Measurements from ENCODE around the gene SLC12A5.

Gene SLC12A5

DNA sequence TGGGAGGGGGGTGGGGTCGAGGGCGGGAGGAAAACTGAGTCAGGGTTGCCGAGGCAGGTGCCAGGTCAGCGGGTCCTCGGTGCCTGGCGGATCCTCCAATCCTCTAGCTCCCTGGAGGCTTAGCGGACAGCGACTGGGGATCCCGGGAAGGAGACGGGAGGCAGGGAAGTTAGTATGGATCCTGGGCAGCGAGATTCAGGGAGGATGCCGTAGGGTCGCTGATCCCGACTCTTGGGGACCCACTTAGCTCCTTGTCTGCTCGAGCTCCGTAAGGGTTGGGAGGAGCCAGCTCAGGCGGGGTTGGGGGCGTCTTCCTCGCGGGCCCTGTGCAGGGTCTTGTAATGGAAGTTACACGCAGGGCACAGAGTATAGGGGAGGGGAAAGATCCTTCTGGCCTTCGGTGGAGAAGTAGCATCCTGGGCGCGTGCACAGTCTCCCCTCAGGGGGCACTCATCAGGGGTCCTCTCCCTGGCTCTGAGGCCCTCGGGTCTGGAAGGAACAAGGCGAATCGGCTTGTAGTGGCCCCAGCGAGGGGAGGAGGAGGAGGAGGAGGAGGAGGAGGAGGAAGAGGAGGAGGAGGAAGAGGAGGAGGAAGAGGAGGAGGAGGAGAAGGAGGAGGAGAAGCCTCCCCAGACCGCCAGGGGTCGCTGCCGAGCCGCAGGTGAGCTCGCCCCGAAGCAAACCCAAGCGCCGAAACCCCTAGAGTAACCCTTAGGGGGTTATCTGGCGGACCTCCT, 6.4 kb upstream of the SLC12A5 start:
- FAIRE-seq, result peak; percentile 9
- DNase-seq (ENCODE audit: extremely low spot score, insufficient read length, low read depth), result peak; percentile 68

DNA sequence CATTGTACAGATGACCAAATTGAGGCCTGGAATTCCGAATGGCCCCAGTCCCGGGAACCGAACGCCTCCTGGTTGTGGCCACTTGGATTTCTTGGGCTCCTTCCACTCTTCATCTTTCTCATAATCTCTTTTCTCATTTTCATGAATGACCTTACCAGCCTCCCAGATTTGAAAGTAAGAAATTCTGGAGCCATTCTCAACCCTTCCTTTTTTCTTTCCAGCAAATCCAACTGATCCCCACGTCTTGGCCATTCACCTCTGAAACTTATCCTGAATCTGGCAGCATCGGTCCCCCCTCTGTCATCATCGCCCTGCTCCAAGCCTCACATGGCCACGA, 5.9 kb upstream of the SLC12A5 start:
- FAIRE-seq (no peak), DNase-seq (ENCODE audit: extremely low spot score, insufficient read length, low read depth) (no peak)

DNA sequence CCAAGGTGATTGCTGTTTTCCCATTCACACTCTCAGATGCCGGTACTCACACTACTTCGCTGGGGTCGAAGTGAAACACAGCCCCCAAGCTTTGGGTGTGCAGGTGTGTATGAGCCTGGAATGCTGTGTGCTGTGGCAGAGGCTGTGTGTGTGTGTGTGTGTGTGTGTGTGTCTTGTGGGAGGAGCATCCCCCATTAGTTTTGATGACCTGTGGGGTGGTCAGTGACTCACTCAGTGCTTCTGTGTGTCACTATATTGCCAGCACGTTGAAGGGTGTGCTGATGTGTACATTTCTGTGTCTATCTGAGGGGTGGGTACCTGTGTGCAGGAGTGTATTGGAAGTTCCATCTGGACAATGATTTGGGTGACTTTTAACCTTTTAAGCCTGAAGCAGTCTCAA, 5.0 kb upstream of the SLC12A5 start:
- FAIRE-seq, result no peak
- DNase-seq (ENCODE audit: extremely low spot score, insufficient read length, low read depth), result no peak

DNA sequence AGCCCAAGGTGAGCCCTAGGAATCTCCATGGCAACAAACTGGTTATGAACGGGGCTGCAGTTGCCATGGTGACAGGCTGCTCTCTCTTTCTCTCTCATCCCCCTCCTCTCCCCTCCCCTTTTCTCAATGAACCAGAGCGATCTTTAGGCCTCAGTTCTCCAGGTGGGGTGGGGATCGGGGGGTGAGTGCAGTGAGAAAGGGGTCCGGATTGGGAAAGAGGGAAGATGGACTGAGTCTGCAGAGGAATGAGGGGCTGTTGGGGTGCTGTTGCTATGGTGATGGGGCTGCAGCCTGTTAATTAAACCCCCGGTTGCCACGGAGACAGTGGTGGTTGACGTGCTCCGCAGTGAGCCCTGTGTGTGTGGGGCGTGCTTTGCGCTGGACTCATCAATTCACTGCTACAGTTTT, 3.6 kb upstream of the SLC12A5 start:
- no peak for FAIRE-seq

DNA sequence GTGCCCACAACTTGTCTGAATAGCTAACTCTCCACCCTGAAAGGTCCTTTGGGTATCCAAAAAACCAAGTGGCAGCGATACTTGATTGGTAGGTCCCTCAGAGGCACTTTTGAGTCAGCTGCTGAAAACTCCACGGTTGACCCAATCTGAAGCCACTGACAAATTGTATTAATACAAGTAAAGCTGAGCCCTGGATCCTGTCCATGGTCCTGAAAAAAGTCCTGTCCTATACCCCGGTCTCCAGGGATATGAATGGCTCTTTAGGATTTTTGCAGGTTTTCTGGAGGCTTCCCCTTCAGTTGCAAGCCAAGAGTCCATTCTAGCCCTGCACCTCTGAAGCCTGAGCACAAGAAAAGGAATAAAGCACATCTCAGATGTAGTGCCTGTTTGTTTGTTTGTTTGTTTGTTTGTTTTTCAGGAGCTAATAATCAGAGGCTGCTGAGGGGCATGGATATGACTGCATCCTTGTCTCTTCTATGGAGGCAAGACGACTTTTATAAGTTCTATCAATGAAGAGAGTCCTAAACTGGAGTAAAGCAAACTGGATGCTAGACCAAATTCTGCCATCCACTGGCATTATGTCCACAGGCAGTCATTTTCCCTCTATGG, 1.7 kb upstream of the SLC12A5 start:
- DNase-seq (ENCODE audit: extremely low spot score, insufficient read length, low read depth) (no peak), FAIRE-seq (no peak)

More for the DNA sequence above, 3.6 kb upstream of the SLC12A5 start:
- no peak for DNase-seq (ENCODE audit: extremely low spot score, insufficient read length, low read depth)

DNA sequence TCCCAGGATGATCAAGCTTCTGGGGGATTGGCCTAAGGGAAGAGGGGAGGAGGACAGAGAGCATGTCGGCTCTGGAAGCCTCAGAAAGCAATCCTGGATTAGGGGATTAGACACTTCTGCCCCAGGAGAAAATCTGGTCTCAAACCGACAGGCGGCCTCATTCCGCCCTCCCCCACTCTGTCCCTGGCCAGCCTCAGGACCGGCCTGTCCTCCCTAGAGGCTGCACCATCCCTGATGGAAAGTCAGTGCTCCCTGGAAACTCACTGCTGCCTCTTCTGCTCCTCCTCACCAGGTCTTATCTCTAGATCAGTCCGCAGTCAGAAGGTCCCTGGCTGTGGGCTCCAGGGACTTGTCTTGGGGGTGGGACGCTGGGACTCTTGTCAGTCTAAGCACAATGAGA, 905 bp upstream of the SLC12A5 start:
- DNase-seq (ENCODE audit: extremely low spot score, insufficient read length, low read depth) (no peak), FAIRE-seq (no peak)

DNA sequence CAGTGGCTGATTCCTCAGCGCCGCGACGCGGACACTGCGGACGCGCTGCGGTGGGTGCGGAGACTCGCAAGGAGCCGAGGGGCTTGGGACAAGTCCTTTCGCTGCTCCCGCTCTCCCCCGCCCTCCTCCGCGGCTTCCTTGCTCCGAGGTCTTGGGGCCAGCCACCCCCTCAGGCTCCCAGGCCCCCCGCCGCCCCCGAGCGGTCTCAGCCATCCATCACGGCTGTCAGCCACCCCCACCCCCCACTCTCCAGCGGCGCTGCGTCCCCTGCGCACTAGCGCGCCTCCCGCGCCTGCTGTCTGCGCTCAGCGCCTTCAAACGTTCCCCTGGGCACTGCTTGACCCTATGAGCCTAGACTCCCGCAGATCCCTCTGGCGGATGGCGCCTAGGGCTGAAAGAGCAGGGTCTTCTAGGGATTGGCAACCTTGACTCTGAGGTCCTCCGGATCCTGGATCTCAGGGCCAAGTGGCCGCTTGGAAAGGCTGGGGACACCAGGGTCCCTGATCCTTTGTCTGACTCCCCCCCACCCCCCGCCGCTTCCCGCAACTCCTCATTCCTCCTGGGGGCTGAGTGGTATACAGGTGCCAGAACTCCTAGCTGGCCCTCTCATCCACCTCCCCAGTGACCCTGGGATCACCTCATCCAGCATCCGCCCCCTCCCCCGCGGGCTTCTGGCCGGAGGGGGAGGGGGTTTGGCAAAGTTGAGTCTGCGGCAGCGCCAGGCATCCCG, 1.4 kb downstream of the SLC12A5 start:
- no peak for FAIRE-seq
- DNase-seq (ENCODE audit: extremely low spot score, insufficient read length, low read depth), result no peak

DNA sequence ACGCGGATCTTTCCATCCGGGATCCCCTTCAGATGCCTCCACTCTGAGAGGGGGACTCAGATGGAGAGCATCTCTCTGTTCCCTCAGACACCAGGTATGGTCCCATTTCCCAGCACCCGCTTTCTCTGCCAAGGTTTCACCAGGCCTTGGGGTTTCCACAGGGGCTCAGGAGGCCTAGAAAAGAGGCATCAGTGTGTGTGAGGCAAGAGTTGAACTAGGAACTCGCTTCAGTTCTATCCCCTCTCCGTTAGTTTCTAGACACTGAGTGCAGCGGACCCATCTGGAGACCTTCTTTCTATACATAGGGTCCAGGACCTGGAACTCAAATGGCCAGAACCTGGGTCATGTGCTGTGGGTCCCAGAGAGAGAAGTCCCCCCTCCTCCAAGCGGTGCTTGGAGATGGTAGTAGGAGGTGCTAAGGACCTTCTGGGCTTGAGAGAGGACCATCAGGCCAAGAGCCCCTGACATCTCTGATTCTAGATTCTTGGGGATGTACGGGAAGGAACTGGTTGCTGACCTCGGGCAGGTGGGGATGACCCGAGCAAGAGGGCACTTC, 2.1 kb downstream of the SLC12A5 start:
- FAIRE-seq, result no peak
- no peak for DNase-seq (ENCODE audit: extremely low spot score, insufficient read length, low read depth)

DNA sequence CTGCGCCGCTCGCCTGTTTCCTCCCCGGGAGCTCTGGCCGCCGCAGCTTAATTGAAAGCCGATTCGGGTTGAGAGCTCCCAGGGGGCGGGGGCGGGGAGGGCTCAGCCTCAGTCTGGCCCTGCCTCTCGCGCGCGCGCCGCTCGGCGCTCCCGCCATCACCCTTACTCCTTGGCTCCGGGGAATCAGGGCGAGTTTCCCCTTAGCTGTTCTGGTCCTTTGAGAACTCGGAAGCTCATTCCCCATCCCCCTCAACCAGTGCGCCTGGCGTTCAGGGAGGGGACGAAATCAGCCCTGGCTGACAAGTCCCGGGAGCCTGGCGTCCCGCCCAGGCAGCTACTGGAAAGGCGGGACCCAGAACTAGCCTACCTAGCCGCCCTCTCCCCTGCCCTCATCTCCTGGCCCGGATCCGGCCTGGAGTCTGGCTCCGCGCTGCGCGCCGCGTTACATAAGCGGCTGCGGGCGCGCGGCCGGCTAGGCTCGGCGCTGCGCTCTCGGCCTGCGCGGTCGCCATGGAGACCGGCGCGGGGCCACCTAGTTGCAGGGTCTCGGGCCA, 2.8 kb downstream of the SLC12A5 start:
- FAIRE-seq, result no peak
- DNase-seq (ENCODE audit: extremely low spot score, insufficient read length, low read depth), result no peak

DNA sequence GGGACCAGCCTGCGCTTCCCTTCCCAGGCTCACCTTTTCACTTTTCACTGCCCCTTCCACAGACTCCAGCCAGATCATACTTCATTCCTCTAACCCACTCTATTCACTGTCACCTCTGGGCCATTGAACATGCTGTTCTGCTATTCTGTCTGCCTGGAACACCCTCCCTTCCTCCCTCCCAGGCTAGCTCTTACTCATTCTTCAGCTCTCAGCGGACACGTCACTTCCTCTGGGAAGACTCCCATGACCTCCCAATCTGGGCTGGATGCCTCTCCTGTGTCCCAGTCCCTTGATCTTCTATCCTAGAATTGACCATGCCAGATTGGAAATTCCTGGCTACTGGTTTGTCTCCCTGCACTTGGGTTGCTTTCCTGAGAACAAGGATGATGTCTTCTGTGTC, 5.0 kb downstream of the SLC12A5 start:
- no peak for DNase-seq (ENCODE audit: extremely low spot score, insufficient read length, low read depth)
- no peak for FAIRE-seq

DNA sequence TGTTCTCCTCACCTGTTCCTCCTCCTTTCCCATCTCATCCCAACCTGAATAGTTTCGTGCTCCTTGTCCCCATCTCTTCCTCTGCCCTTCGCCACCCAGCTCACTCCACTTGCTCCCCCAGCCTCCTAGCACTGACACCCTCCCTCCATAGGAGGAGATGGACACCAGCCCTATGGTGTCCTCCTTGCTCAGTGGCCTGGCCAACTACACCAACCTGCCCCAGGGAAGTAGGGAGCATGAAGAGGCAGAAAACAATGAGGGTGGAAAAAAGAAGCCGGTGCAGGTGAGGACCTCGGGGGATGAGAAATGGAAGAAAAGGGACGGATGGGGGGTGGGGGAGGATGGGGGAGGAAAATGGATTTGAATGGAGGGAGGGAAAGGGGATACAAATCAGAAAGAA, 6.2 kb downstream of the SLC12A5 start:
- FAIRE-seq (no peak), DNase-seq (ENCODE audit: extremely low spot score, insufficient read length, low read depth) (no peak)

DNA sequence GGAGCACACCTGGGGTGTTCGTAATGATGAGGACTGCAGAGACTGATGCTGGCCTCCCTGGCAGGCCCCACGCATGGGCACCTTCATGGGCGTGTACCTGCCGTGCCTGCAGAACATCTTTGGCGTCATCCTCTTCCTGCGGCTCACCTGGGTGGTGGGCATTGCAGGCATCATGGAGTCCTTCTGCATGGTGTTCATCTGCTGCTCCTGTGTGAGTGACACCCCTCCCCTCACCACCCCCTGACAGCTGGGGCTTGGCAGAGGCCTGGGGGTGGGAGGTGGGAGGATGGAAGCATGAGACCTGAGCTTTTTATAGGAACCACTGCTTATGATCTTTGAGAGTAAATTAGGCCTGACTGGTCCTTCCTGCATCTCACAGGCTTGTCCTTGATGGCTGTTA, 6.7 kb downstream of the SLC12A5 start:
- DNase-seq (ENCODE audit: extremely low spot score, insufficient read length, low read depth), result no peak

DNA sequence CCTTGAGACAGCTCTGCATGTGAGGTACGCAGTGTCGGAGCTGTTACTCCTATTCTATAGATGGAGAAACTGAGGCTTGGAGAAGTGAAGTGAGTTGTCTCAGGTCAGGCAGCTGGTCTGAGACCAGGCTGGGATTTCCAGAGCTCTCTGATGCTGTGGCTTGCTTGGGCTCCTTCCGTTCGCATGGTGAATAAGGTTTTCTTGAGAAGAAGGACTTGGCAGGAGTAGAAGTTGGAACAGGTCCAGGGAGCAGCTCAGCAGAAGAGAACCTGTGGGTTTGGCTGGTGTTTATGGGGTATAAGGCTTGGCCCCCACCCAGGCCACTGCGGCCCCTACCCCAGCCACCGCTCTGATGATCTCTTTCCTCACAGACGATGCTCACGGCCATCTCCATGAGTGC, 7.4 kb downstream of the SLC12A5 start:
- DNase-seq (ENCODE audit: extremely low spot score, insufficient read length, low read depth), result no peak
- FAIRE-seq, result no peak

More for the DNA sequence above, 6.7 kb downstream of the SLC12A5 start:
- FAIRE-seq, result no peak

DNA sequence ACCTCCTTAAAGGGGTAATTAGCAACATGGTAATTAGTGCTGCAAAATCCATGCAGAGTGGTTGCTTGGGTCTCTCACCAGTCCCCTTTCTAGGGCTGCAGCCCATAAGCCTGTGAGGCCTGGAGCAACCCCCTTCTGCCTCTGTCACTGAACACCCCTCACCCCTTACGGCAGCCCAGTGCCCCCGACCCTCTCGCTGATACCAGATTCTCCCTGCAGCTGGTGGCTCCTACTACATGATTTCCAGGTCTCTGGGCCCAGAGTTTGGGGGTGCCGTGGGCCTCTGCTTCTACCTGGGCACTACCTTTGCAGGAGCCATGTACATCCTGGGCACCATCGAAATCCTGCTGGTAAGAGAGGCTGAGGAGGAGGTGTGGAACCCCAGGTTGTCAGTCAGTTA, 8.0 kb downstream of the SLC12A5 start:
- DNase-seq (ENCODE audit: extremely low spot score, insufficient read length, low read depth) (no peak), FAIRE-seq (no peak)

DNA sequence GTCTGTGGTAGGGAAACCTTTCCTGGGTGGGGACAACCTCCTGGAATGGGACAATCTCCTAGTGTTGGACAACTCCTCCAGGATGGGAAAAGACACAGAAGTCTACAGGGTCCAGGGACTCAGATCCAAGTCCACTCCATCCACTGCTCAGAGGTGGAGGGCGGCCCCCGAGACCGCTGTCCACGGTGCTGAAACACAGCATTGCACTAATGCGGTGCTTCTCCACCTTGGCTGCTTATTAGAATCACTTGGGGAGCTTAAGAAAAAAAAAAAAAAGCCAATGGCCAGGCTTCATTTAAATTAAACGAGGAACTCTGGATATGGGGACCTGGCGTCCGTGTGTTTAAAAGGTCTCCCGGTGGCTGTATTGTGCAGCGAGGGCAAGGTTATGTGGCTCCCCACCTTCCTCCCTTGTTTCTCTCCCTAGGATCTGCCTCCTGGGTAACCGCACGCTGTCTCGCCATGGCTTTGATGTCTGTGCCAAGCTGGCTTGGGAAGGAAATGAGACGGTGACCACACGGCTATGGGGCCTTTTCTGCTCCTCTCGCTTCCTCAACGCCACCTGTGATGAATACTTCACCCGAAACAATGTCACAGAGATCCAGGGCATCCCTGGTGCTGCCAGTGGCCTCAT, 12.0 kb downstream of the SLC12A5 start:
- DNase-seq (ENCODE audit: extremely low spot score, insufficient read length, low read depth) (no peak), FAIRE-seq (no peak)

DNA sequence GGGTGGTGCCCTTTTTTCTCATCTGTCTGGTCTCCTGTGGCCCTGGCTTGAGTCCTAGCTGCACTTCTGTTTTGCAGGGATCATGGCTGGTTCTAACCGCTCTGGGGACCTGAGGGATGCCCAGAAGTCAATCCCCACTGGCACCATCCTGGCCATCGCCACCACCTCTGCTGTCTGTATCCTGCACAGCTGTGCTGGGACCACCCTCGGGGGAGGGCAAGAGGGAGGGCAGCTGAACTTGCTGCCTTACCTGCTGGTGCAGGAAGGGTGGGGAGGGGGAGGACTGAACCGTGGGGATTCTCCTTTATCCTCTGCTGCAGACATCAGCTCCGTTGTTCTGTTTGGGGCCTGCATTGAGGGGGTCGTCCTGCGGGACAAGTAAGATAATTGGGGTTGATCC, 14.5 kb downstream of the SLC12A5 start:
- no peak for DNase-seq (ENCODE audit: extremely low spot score, insufficient read length, low read depth)
- FAIRE-seq, result no peak

DNA sequence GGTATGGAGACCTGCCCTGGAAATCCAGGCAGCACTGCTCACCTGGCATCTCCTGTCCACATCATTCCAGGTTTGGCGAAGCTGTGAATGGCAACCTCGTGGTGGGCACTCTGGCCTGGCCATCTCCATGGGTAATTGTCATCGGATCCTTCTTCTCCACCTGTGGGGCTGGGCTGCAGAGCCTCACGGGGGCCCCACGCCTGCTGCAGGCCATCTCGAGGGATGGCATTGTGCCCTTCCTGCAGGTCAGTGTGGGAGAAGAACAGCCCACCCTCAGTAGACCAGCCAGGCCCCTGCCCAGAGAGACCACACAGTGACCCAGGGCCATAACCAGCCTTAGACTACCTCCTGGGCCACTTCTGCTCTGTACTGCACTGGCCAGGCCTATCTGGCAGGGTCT, 15.9 kb downstream of the SLC12A5 start:
- no peak for DNase-seq (ENCODE audit: extremely low spot score, insufficient read length, low read depth)
- FAIRE-seq, result no peak

DNA sequence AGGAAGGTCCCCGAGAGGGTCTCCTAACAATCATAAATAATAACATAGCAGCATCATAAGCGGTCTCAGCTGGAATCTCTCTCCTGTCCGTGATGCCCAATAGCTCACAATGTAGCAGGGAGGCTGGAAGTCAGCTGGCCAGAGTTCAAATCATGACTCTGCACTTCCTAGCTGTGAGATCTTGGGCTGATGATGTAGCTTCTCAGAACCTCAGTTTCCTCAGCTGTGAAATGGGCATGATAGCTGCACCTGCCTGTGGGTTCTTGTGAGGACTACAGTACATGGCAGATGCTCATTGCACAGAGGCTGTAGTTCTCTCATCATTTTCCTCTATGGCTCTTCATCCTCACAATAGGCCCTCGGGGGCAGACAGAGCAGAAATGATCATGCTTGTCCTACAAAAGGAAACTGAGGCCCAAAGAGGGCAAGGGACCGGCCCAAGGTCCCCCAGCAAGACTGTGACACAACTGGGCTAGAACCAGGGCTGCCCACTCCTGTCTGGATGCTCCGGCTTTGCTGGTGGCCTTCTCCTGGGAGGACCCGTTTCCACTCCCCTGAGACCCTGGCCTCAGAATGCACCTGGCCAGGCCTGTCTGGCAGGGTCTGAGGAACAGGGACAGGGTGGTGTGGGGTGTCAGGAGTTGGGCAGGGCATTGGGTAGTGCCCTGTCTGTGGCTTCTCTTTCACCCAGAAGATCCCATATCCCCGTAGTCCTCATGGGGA, 17.7 kb downstream of the SLC12A5 start:
- FAIRE-seq (no peak), DNase-seq (ENCODE audit: extremely low spot score, insufficient read length, low read depth) (no peak)

DNA sequence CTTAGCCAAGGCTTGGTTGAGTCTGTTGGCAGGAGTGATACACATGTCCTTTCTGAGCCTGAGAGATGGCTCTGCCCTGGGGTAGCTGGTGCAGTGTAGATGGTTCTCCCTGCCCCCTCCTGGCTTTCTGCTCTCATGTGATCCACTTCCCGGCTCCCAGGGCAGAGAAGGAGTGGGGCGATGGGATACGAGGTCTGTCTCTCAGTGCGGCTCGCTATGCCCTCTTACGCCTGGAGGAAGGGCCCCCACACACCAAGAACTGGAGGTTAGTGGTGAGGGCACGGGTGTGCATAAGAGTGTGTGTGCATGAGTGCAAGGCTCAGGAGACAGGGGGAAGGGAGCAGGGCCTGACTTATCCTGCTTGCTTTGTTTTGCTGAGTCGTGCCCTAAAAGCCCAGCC, 18.8 kb downstream of the SLC12A5 start:
- FAIRE-seq, result no peak
- DNase-seq (ENCODE audit: extremely low spot score, insufficient read length, low read depth), result no peak

DNA sequence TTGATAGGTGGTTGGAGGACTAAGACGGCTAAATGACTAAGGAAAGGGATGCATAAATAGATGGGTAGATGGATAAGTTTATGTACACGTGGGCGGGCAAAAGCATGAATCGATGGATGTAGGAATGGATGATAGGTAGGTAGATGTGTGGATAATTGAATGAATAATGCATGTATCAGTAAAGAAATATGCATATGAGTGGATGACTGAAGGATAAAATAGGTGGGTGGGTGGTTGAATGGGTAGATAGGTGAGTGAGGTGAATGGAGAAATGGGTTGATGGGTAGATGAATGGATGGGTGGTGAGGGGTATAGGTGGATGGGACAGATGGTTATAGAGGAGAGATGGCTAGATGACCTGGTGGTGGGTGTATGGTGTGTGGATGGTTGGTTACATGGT, 20.2 kb downstream of the SLC12A5 start:
- FAIRE-seq (no peak), DNase-seq (ENCODE audit: extremely low spot score, insufficient read length, low read depth) (no peak)
